Measurements from ENCODE around the gene UBE2M. TPM values are rescaled to one million over a fixed set of nuclear protein-coding genes. Genes with fewer than 3 reads are reported as not detected.

The UBE2M gene
- total RNA-seq, 1 experiment from 2014 or later = 243 TPM

DNA sequence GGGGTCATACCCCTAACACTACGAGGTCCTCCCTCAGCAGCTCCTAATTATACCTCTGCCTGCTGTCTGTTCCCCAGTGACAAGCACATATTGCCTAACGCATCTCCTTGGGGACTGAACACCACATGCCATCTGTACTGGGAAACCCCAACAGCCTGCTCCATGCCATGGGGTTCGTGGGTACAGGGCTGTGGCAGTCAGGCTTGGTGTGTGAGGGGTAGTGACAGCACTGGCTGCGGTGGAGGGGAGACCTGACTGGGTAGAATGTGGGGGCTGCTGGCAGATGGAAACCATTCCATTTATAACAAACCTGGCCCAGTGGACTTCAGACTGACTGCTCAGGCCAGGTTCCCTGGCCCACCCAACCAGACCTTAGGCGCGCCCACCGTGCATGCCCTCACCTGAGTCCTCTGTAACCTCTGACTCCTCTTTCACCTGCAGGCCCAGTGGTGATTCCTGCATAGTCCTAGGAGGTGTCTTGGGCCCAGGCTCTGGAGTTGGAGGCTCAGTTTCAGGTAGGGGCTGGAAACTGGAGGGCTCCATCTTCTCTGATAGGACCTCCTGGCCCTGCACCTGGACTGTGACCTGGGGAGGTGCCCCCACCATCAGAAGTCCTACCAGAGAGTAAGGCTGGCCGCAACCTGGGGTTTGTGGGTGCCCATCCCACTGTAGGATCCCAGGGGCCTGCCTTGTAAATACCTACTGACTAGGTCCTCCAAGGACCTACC, 11.7 kb upstream of the UBE2M start:
- peaks cover 8% of the 10 kb centered on the region; the same call in 1 of the 2 replicates for H3K36me3 ChIP-seq (ENCODE audit: low read depth, low read length)
- CTCF ChIA-PET = interaction anchor here (0.6 kb wide), 1 partner anchor 37 kb away, joined by 3 read pairs; no protein-coding TSS in a partner anchor
- POLR2A ChIA-PET (ENCODE audit: unreplicated experiment) = no interaction called here

DNA sequence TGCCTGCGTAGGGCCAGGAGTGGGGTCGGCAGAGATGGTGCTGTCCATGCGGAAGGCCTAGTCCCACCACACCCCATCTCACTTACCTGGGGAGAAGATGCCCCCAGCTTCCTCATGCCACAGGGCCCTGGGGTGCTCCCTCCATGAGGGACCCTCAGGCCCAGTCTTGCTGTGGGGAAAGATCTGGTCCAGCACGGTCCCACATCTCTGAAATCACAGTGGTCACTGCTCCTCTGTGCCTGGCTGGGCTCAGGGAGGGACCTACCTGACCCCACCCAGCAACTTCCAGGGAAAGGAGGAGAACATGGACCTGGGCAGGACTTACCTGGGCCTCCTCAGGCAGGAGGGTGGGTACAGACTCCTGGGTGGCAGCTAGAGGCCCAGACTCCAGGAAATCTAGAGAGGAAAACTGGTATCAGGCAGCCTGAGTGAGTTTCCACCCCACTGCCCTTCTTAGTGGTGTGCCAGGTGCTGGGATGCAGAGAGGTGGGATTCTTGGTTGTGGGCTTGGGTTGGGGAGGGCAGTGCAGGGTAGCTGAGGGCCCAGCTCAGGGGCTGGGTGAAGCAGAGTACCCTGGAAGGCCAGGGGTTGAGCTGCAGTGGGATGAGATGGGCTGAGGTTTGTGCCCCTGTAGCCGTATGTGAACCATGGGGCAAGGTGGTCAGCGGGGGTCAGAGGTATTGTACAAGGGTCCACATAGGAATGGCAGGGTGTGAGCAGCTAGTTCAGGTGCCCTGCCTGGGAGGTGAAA, 11.0 kb upstream of the UBE2M start:
- Histone ChIP-seq H3F3A (ENCODE audit: low read length, unreplicated experiment) (no peaks in the 10 kb centered on the region), H3K9me2 (replicated peaks; ENCODE audit: low read length) (no peaks in the 10 kb centered on the region), H3K36me3 (ENCODE audit: low read depth, low read length) (peaks cover 8% of the 10 kb centered on the region; the same call in 1 of the 2 replicates), H3K4me3 (ENCODE audit: low read length) (no peak overlapping the region), H3K9ac (ENCODE audit: low read length) (no peak overlapping the region), H3K27me3 (ENCODE audit: low read length) (no peaks in the 10 kb centered on the region), H4K20me1 (ENCODE audit: low read length) (no peaks in the 10 kb centered on the region), H3K9me3 (ENCODE audit: low read length) (no peaks in the 10 kb centered on the region), H3K79me2 (ENCODE audit: low read length) (peaks cover 12% of the 10 kb centered on the region), H2AFZ (ENCODE audit: low read length) (no peak overlapping the region), H3K4me2 (ENCODE audit: low read length) (no peak overlapping the region), H3K4me1 (ENCODE audit: insufficient read depth, low read length) (peaks cover 15% of the 10 kb centered on the region), H3K27ac (ENCODE audit: low read length) (no peak overlapping the region)
- intact Hi-C loops (cut with micrococcal nuclease) = no loop called here
- TF ChIP-seq EZH2 (IDR thresholded peaks at IDR 0.05; ENCODE audit: low read length, unreplicated experiment) (no peak), EZH2phosphoT487 (IDR thresholded peaks at IDR 0.05; ENCODE audit: borderline replicate concordance, low read length) (no peak)
- POLR2A ChIA-PET (ENCODE audit: unreplicated experiment) = no interaction called here
- no TSS peak for BruUV-seq (replicated peaks)
- CTCF ChIA-PET = interaction anchor here (0.6 kb wide), 1 partner anchor 38 kb away, joined by 3 read pairs; no protein-coding TSS in a partner anchor
- ATAC-seq (no peak), DNase-seq (no peak)

More for the DNA sequence above, 11.7 kb upstream of the UBE2M start:
- Histone ChIP-seq H3K9me3 (ENCODE audit: low read length) (no peaks in the 10 kb centered on the region), H3F3A (ENCODE audit: low read length, unreplicated experiment) (no peaks in the 10 kb centered on the region), H2AFZ (ENCODE audit: low read length) (no peak overlapping the region), H3K4me2 (ENCODE audit: low read length) (no peak overlapping the region), H4K20me1 (ENCODE audit: low read length) (no peaks in the 10 kb centered on the region), H3K4me1 (ENCODE audit: insufficient read depth, low read length) (peaks cover 19% of the 10 kb centered on the region), H3K27ac (ENCODE audit: low read length) (no peak overlapping the region), H3K9ac (ENCODE audit: low read length) (no peak overlapping the region), H3K79me2 (ENCODE audit: low read length) (peaks cover 12% of the 10 kb centered on the region), H3K27me3 (ENCODE audit: low read length) (no peaks in the 10 kb centered on the region), H3K4me3 (ENCODE audit: low read length) (no peak overlapping the region), H3K9me2 (replicated peaks; ENCODE audit: low read length) (no peaks in the 10 kb centered on the region)
- intact Hi-C loops (cut with micrococcal nuclease) = no loop called here
- TF ChIP-seq EZH2phosphoT487 (IDR thresholded peaks at IDR 0.05; ENCODE audit: borderline replicate concordance, low read length) = no peak
- TF ChIP-seq, protein P1, sequence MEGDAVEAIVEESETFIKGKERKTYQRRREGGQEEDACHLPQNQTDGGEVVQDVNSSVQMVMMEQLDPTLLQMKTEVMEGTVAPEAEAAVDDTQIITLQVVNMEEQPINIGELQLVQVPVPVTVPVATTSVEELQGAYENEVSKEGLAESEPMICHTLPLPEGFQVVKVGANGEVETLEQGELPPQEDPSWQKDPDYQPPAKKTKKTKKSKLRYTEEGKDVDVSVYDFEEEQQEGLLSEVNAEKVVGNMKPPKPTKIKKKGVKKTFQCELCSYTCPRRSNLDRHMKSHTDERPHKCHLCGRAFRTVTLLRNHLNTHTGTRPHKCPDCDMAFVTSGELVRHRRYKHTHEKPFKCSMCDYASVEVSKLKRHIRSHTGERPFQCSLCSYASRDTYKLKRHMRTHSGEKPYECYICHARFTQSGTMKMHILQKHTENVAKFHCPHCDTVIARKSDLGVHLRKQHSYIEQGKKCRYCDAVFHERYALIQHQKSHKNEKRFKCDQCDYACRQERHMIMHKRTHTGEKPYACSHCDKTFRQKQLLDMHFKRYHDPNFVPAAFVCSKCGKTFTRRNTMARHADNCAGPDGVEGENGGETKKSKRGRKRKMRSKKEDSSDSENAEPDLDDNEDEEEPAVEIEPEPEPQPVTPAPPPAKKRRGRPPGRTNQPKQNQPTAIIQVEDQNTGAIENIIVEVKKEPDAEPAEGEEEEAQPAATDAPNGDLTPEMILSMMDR (conservative IDR thresholded peaks at IDR 0.05; ENCODE audit: low read depth, low read length) = no peak
- no peak for TF ChIP-seq EZH2 (IDR thresholded peaks at IDR 0.05; ENCODE audit: low read length, unreplicated experiment)
- DNase-seq = no peak
- BruUV-seq (replicated peaks) = no TSS peak
- no peak for ATAC-seq

DNA sequence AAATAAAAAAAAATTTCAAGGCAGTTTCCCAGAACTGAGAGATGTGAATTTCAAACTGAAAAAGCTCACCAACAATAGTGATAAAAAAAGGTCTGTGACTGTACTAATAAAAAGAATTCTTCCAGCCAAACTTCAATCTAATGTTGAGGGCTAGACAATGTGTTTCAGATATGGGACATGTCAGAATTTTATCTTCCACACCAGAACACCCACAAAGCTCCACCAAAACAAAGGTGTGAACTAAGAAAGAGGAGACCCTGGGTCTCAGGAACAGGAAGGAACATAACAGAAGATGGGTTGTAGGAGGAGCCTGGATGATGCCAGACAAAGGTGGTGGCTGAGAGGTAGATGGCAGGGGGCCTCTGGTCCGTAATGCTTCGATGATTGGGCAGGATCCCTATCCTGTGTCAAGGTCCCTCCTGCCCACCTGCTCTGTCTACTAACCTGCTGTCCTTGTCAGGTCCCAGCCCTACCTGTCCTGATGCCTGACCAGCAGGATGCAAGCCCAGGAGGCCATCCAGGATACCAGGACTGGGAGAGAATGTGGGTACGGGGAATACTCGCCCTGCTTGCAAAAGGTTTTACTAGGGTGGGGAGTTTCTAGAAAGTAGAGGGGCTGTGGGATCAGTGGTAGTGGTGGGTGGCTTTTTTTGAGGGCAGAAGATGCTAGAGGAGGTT, 10.2 kb upstream of the UBE2M start:
- BruUV-seq (replicated peaks) = no TSS peak
- Histone ChIP-seq H4K20me1 (ENCODE audit: low read length) (no peaks in the 10 kb centered on the region), H2AFZ (ENCODE audit: low read length) (no peak overlapping the region), H3K4me2 (ENCODE audit: low read length) (no peak overlapping the region), H3K4me3 (ENCODE audit: low read length) (no peak overlapping the region), H3K36me3 (ENCODE audit: low read depth, low read length) (peaks cover 8% of the 10 kb centered on the region; the same call in 1 of the 2 replicates), H3K9me2 (replicated peaks; ENCODE audit: low read length) (no peaks in the 10 kb centered on the region), H3K9ac (ENCODE audit: low read length) (no peak overlapping the region), H3F3A (ENCODE audit: low read length, unreplicated experiment) (no peaks in the 10 kb centered on the region), H3K79me2 (ENCODE audit: low read length) (peaks cover 12% of the 10 kb centered on the region), H3K4me1 (ENCODE audit: insufficient read depth, low read length) (peaks cover 7% of the 10 kb centered on the region), H3K9me3 (ENCODE audit: low read length) (no peaks in the 10 kb centered on the region), H3K27ac (ENCODE audit: low read length) (no peak overlapping the region), H3K27me3 (ENCODE audit: low read length) (no peaks in the 10 kb centered on the region)
- ChIA-PET POLR2A (ENCODE audit: unreplicated experiment) (interaction anchor here (0.6 kb wide), 1 partner anchor 59 kb away, joined by 4 read pairs; no protein-coding TSS in a partner anchor), CTCF (no interaction called here)
- intact Hi-C loops (cut with micrococcal nuclease) = no loop called here
- no peak for TF ChIP-seq EZH2phosphoT487 (IDR thresholded peaks at IDR 0.05; ENCODE audit: borderline replicate concordance, low read length)
- TF ChIP-seq, protein P1 (conservative IDR thresholded peaks at IDR 0.05; ENCODE audit: low read depth, low read length) = no peak
- TF ChIP-seq EZH2 (IDR thresholded peaks at IDR 0.05; ENCODE audit: low read length, unreplicated experiment) = no peak
- ATAC-seq (no peak), DNase-seq (no peak)
